GM12878 (cell line): ENCODE data around the gene ACOT12. TPM values are rescaled to one million over a fixed set of nuclear protein-coding genes. Genes with fewer than 3 reads are reported as not detected.
A peak's percentile ranks its signal among the peaks of the same experiment; 100 is the strongest.

Experiments used
- ATAC-seq: fragments of 200-7000 bp; cut with Tn5 transposase; 3 replicates; pipeline ENCODE4 v1.9.1; 2020; ENCODE audit warnings: mild to moderate bottlenecking, moderate library complexity
- BruUV-seq: library from RNA; stranded (reverse); fragments of 400-500 nt; replicated peaks from 2 replicates; lab custom pipeline; 2021; lab: Mats Ljungman, UMichigan
- CTCF ChIA-PET: fragments of 300-600 bp; sonication (Branson Sonifier 250); formaldehyde crosslinking; extraction: SDS; loops from one replicate; lab custom pipeline; 2021; ENCODE audit warnings: inconsistent platforms; lab: Yijun Ruan, JAX
- POLR2A ChIA-PET: fragments of 350-600 bp; formaldehyde crosslinking; extraction: SDS; loops from one replicate; lab custom pipeline; 2021; ENCODE audit warnings: inconsistent platforms; lab: Charles Lee
- RAD21 ChIA-PET: fragments of 300-600 bp; sonication (Branson Sonifier 250); formaldehyde crosslinking; loops from one replicate; lab custom pipeline; 2023; ENCODE audit warnings: antibody characterized with exemption; ENCODE audit not compliant: unreplicated experiment; lab: Charles Lee
- SMC1A ChIA-PET: fragments of 300-600 bp; sonication (Branson Sonifier 250); formaldehyde crosslinking; loops from one replicate; lab custom pipeline; 2023; ENCODE audit not compliant: unreplicated experiment, uncharacterized antibody; lab: Charles Lee
- DNase-seq: peaks from one replicate; pipeline ENCODE4 v3.0.0-alpha.2; 2011; ENCODE audit warnings: low read depth, low spot score
- FAIRE-seq: peaks from 3 replicates; lab custom pipeline; 2011; peaks lifted over from hg19 to GRCh38; lab: Jason Lieb, UNC
- H2AFZ ChIP-seq: 2 replicates; pipeline ENCODE4 v1.6.0; 2011; ENCODE audit warnings: low read depth, low read length, control low read depth; ENCODE audit not compliant: control insufficient read depth
- H3K27ac ChIP-seq: 2 replicates; pipeline ENCODE4 v1.5.1; 2011; ENCODE audit warnings: control low read depth; ENCODE audit not compliant: control insufficient read depth, insufficient read depth
- H3K27me3 ChIP-seq, 2 experiments: replicated peaks in 1 of 2; 2 replicates each; pipeline versions ENCODE4 v1.6.0 to v1.6.1; 2011; ENCODE audit warnings: low read length in 1 of 2; ENCODE audit not compliant: control insufficient read depth in 2 of 2, insufficient read depth in 2 of 2
- H3K36me3 ChIP-seq, 2 experiments: 2 replicates each; pipeline ENCODE4 v1.5.1; 2011; ENCODE audit warnings: low read length in 1 of 2; ENCODE audit not compliant: control insufficient read depth in 2 of 2, insufficient read depth in 2 of 2
- H3K4me1 ChIP-seq: 2 replicates; pipeline ENCODE4 v1.6.1; 2011; ENCODE audit warnings: mild to moderate bottlenecking, low read length, moderate library complexity, mixed read lengths; ENCODE audit not compliant: control insufficient read depth, insufficient read depth
- H3K4me2 ChIP-seq: 2 replicates; pipeline ENCODE4 v1.6.0; 2011; ENCODE audit warnings: control low read depth; ENCODE audit not compliant: control insufficient read depth, insufficient read depth
- H3K4me3 ChIP-seq: fragments of 200-600 bp; sonication (generic); 2 replicates; pipeline ENCODE4 v1.5.1; 2016
- H3K79me2 ChIP-seq: 2 replicates; pipeline ENCODE4 v1.6.0; 2011; ENCODE audit warnings: low read length; ENCODE audit not compliant: control insufficient read depth, insufficient read depth
- H3K9ac ChIP-seq: 2 replicates; pipeline ENCODE4 v1.8.0; 2011; ENCODE audit warnings: low read length, control low read depth, mixed read lengths; ENCODE audit not compliant: control insufficient read depth, insufficient read depth
- H3K9me3 ChIP-seq: replicated peaks from 3 replicates; pipeline ENCODE4 v1.5.1; 2011; ENCODE audit warnings: mild to moderate bottlenecking, low read length; ENCODE audit not compliant: control insufficient read depth, insufficient read depth
- H4K20me1 ChIP-seq: 2 replicates; pipeline ENCODE4 v1.6.0; 2011; ENCODE audit not compliant: control insufficient read depth, insufficient read depth
- ATF2 ChIP-seq: IDR thresholded peaks from 2 replicates; pipeline ENCODE4 v1.6.1; 2012; ENCODE audit warnings: low read length, inconsistent platforms
- BCL11A ChIP-seq: IDR thresholded peaks from 2 replicates; pipeline ENCODE4 v1.6.1; 2011; ENCODE audit warnings: low read depth, low read length
- CEBPZ ChIP-seq: fragments of 150-350 bp; IDR thresholded peaks from 2 replicates; pipeline ENCODE4 v1.6.1; 2016; ENCODE audit warnings: low read depth, low read length
- CHD1 ChIP-seq: IDR thresholded peaks from 2 replicates; pipeline ENCODE4 v1.6.1; 2012; ENCODE audit warnings: low read depth, low read length, improper control_type of control experiment
- DPF2 ChIP-seq: fragments of 450-650 bp; IDR thresholded peaks from 2 replicates; pipeline ENCODE4 v1.6.1; 2017; ENCODE audit warnings: mild to moderate bottlenecking
- E2F8 ChIP-seq: fragments of 450-650 bp; IDR thresholded peaks from 2 replicates; pipeline ENCODE4 v1.6.1; 2018; ENCODE audit warnings: mild to moderate bottlenecking, low read depth, moderate library complexity; ENCODE audit not compliant: partially characterized antibody
- IRF3 ChIP-seq: fragments of 450-650 bp; IDR thresholded peaks from 2 replicates; pipeline ENCODE4 v1.6.1; 2014; ENCODE audit warnings: mild to moderate bottlenecking
- JUNB ChIP-seq: IDR thresholded peaks from 2 replicates; pipeline ENCODE4 v1.6.1; 2016; ENCODE audit warnings: antibody characterized with exemption, mild to moderate bottlenecking
- KDM1A ChIP-seq: fragments of 200-600 bp; sonication (generic); IDR thresholded peaks from 2 replicates; pipeline ENCODE4 v1.6.1; 2016; ENCODE audit warnings: borderline replicate concordance
- MTA2 ChIP-seq: fragments of 450-650 bp; IDR thresholded peaks from 2 replicates; pipeline ENCODE4 v1.6.1; 2016; ENCODE audit warnings: low read depth, mild to moderate bottlenecking, moderate library complexity
- NFIC ChIP-seq: IDR thresholded peaks from 2 replicates; pipeline ENCODE4 v1.6.1; 2012; ENCODE audit warnings: low read depth, mild to moderate bottlenecking, inconsistent platforms, low read length, moderate library complexity
- POLR2AphosphoS5 ChIP-seq: IDR thresholded peaks from 2 replicates; pipeline ENCODE4 v1.6.1; 2011; ENCODE audit warnings: mild to moderate bottlenecking, low read length, inconsistent platforms
- RAD21 ChIP-seq: IDR thresholded peaks from 2 replicates; pipeline ENCODE4 v1.6.1; 2011; ENCODE audit warnings: mild to moderate bottlenecking, low read depth, low read length, moderate library complexity; ENCODE audit not compliant: insufficient read depth
- RUNX3 ChIP-seq: IDR thresholded peaks from 2 replicates; pipeline ENCODE4 v1.6.1; 2012; ENCODE audit warnings: low read length, inconsistent platforms
- SIN3A ChIP-seq: IDR thresholded peaks from 2 replicates; pipeline ENCODE4 v1.6.1; 2012; ENCODE audit warnings: low read depth, low read length, improper control_type of control experiment
- SMARCA5 ChIP-seq: fragments of 450-650 bp; IDR thresholded peaks from 2 replicates; pipeline ENCODE4 v1.6.1; 2017; ENCODE audit warnings: mild to moderate bottlenecking
- SUZ12 ChIP-seq: fragments of 200-600 bp; sonication (generic); IDR thresholded peaks from one replicate; pipeline ENCODE4 v1.6.1; 2018; ENCODE audit warnings: antibody characterized with exemption, mild to moderate bottlenecking; ENCODE audit not compliant: unreplicated experiment
- WGBS: methylation state at CpG from one replicate; pipeline ENCODE4 v1.1.6; 2016; ENCODE audit warnings: low lambda C conversion rate; ENCODE audit not compliant: insufficient replicate concordance, insufficient coverage; ENCODE audit errors: missing lambda C conversion rate; 5-methylcytosine and 5-hydroxymethylcytosine counted together
- in situ Hi-C: fragments of 300-500 bp; cut with MboI; formaldehyde crosslinking; loops from 9 replicates; pipeline ENCODE4 v1.14.3; 2018; ENCODE audit warnings: mixed read lengths
- intact Hi-C: fragments of 100-400 bp; cut with micrococcal nuclease; formaldehyde crosslinking; loops from one replicate; pipeline ENCODE4 v1.14.2; 2022; ENCODE audit not compliant: unreplicated experiment
- polyA plus RNA-seq, 11 experiments: library from polyadenylated mRNA; depleted of rRNA in 4 of 11; unstranded in 6 of 11; stranded (reverse) in 5 of 11; fragments of >200 nt; fragmentation: Nextera tagmentation in 4 of 11; fragmentation: Illumina TruSeq in 1 of 11; extraction: Ambion mirVana in 4 of 11; extraction: Trizol in 1 of 11; gene quantifications; 1 replicate in 1 of 11; 2 replicates in 10 of 11; pipeline versions ENCODE4 v1.2.1 to v1.2.3, GENCODE V29; 2011 to 2016; ENCODE audit warnings: inconsistent platforms in 2 of 11, missing spikeins in 2 of 11, low read depth in 1 of 11
- total RNA-seq, 4 experiments: library from RNA; depleted of rRNA in 3 of 4; stranded (reverse); fragments of >200 nt in 3 of 4; fragmentation: Illumina TruSeq in 1 of 4; extraction: Trizol in 1 of 4; gene quantifications; 2 replicates each; pipeline versions ENCODE4 v1.2.1 to v1.2.3, GENCODE V29; 2013 to 2021

ACOT12 gene
- total and polyA plus RNA-seq, 10 of the 15 experiments (the other 5 are each of a cell fraction or from before 2014, with no cell fraction given): 0.08 TPM; not detected in 9

GRCh38 chr5:81288021-81288433, 105.9 kb downstream of the ACOT12 start:
- Histone ChIP-seq H3K9me3 (peaks cover 7% of the 10 kb centered on the region), H4K20me1 (no peaks in the 10 kb centered on the region), H3K27me3 (no peaks in the 10 kb centered on the region), H3K27ac (peak overlapping the region; percentile 21; the same call in 1 of the 2 replicates), H3K9ac (peak overlapping the region; percentile 22; the same call in 1 of the 2 replicates), H3K4me1 (peaks cover 12% of the 10 kb centered on the region), H3K79me2 (no peaks in the 10 kb centered on the region), H2AFZ (peak overlapping the region; percentile 73), H3K4me2 (peak overlapping the region; percentile 68; the same call in 1 of the 2 replicates), H3K4me3 (no peak overlapping the region), H3K36me3 (no peaks in the 10 kb centered on the region)
- ChIA-PET SMC1A (interaction anchor here (0.6 to 4.7 kb wide), 4 partner anchors 10 to 700 kb away, joined by 3 to 22 read pairs (median 3); no protein-coding TSS in a partner anchor), CTCF (interaction anchor here (1.3 to 3.9 kb wide), 2 partner anchors 10 to 14 kb away, joined by 4 to 23 read pairs; no protein-coding TSS in a partner anchor), RAD21 (no interaction called here), POLR2A (interaction anchor here (0.6 kb wide), 1 partner anchor 632 kb away, joined by 5 read pairs; no protein-coding TSS in a partner anchor)
- FAIRE-seq (no peak), DNase-seq (no peak), ATAC-seq (peak; percentile 66)
- in situ Hi-C loops (no loop called here), intact Hi-C loops (loop anchor here (5.0 kb wide), 1 partner anchor 76 kb away; no protein-coding TSS in a partner anchor)
- BruUV-seq: no TSS peak
- 21% methylated on average over 4 of the region's 4 CpGs for WGBS
- TF ChIP-seq SMARCA5 (no peak), CEBPZ (no peak), NFIC (no peak), DPF2 (no peak), BCL11A (0 out of 2 replicates have a peak, but pooled peaks have one; percentile 11), SIN3A (no peak), KDM1A (no peak), JUNB (peak; percentile 43; the same call in 1 of the 2 replicates), MTA2 (peak; percentile 50), IRF3 (no peak), RUNX3 (peak; percentile 49; the same call in 1 of the 2 replicates), E2F8 (no peak), RAD21 (no peak), POLR2AphosphoS5 (no peak), CHD1 (no peak), ATF2 (0 out of 2 replicates have a peak, but pooled peaks have one; percentile 7), SUZ12 (no peak)
